KOPT-K1 (cell line): ENCODE measurements around the gene CHCHD4.

Experiments
- H3K27ac ChIP-seq: fragments of 200-600 bp; sonication (generic); 2 replicates; pipeline ENCODE4 v1.5.1; 2016; ENCODE audit warnings: antibody characterized with exemption, mild to moderate bottlenecking, low read depth, low read length; ENCODE audit not compliant: poor library complexity, severe bottlenecking
- H3K36me3 ChIP-seq: fragments of 200-600 bp; sonication (generic); 2 replicates; pipeline ENCODE4 v1.5.1; 2017; ENCODE audit warnings: antibody characterized with exemption, mild to moderate bottlenecking, low read length, moderate library complexity; ENCODE audit not compliant: insufficient read depth
- H3K9me3 ChIP-seq: fragments of 200-600 bp; sonication (generic); 2 replicates; pipeline ENCODE4 v1.5.1; 2017; ENCODE audit warnings: antibody characterized with exemption, low read length, mild to moderate bottlenecking; ENCODE audit not compliant: insufficient read depth, poor library complexity, severe bottlenecking

Gene CHCHD4

DNA sequence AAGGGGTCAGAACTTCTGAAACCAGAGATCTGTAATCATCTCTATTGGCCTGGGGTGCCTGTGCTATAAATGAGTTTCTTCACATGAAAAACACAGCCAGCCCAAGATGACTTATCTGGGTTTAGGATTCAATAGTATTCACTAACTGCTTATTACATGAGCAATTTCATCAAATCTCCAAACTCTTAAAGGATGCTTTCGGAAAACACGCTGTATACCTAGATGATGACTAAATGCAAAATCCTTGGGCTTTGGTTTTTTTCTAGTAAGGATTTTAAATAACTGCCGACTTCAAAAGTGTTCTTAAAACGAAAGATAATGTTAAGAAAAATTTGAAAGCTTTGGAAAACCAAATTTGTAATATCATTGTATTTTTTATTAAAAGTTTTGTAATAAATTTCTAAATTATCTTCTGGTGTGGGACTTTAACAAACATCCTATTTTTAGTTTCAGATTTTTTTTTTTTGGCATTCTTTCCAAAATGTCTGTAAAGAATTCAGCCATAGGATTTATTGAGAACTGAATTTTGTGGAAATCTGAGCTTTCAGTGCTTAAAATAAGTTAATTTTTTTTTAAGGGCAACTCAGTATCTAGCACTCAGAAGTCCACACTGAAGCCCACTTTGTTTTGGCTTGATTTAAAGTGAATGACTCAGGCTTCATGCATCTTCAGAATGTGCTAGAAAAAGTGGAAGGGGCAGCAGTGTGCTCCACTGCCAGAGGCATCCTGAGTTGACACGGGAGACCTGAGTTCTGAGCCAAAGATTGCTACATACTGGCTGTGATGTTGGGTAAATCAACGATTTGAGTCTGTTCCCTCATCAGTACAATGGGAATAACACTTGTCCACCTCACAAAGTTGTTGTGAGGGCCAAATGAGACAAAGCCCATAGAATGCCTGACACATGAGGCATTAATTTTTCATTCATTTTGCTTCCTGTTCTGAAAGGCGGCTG is 18.9 kb upstream of the CHCHD4 start:
- Histone ChIP-seq H3K36me3 (peaks cover 59% of the 10 kb centered on the region), H3K27ac (no peak overlapping the region), H3K9me3 (no peaks in the 10 kb centered on the region)

DNA sequence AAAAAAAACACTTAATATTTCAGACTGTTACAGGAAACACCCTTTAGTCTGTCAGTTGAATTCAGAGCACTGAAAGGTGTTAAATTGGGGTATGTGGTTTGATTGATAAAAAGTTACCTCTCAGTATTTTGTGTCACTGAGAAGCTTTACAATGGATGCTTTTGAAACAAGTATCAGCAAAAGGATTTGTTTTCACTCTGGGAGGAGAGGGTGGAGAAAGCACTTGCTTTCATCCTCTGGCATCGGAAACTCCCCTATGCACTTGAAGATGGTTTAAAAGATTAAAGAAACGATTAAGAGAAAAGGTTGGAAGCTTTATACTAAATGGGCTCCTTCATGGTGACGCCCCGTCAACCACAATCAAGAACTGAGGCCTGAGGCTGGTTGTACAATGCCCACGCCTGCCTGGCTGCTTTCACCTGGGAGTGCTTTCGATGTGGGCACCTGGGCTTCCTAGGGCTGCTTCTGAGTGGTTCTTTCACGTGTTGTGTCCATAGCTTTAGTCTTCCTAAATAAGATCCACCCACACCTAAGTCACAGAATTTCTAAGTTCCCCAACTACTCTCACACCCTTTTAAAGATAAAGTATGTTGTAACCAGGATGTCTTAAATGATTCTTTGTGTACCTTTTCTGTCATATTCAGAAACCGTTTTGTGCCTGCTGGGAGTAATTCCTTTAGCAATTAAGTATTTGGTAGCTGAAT is 18.0 kb upstream of the CHCHD4 start:
- Histone ChIP-seq H3K27ac (no peak overlapping the region), H3K36me3 (peaks cover 68% of the 10 kb centered on the region), H3K9me3 (no peaks in the 10 kb centered on the region)

DNA sequence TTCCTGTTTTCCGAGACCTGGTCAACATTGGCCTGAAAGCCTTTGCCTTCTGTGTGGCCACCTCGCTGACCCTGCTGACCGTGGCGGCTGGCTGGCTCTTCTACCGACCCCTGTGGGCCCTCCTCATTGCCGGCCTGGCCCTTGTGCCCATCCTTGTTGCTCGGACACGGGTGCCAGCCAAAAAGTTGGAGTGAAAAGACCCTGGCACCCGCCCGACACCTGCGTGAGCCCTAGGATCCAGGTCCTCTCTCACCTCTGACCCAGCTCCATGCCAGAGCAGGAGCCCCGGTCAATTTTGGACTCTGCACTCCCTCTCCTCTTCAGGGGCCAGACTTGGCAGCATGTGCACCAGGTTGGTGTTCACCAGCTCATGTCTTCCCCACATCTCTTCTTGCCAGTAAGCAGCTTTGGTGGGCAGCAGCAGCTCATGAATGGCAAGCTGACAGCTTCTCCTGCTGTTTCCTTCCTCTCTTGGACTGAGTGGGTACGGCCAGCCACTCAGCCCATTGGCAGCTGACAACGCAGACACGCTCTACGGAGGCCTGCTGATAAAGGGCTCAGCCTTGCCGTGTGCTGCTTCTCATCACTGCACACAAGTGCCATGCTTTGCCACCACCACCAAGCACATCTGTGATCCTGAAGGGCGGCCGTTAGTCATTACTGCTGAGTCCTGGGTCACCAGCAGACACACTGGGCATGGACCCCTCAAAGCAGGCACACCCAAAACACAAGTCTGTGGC is 17.1 kb upstream of the CHCHD4 start:
- Histone ChIP-seq H3K9me3 (no peaks in the 10 kb centered on the region), H3K27ac (no peak overlapping the region)

DNA sequence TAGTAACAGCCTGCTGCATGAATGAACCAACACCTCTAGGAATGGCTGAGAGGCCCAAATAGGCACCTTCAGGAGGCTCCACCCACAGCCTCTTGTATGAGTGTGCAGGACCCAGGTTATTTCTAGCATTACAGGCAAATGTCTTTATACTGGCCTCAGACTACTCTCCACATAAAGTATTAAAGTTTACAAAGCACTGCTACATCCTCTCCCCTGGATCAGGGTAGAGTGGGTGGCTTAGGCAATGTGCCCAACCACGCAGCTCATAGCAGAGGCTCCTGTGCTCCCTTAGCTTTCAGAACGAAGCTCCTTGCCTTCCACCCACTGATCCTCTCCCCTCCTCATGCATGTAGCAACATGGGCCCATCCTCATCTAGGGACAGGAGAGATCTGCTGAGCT is 16.5 kb upstream of the CHCHD4 start:
- Histone ChIP-seq H3K36me3 (peaks cover 71% of the 10 kb centered on the region), H3K9me3 (no peaks in the 10 kb centered on the region), H3K27ac (no peak overlapping the region)

More for the DNA sequence above, 17.1 kb upstream of the CHCHD4 start:
- peaks cover 70% of the 10 kb centered on the region for H3K36me3 ChIP-seq

DNA sequence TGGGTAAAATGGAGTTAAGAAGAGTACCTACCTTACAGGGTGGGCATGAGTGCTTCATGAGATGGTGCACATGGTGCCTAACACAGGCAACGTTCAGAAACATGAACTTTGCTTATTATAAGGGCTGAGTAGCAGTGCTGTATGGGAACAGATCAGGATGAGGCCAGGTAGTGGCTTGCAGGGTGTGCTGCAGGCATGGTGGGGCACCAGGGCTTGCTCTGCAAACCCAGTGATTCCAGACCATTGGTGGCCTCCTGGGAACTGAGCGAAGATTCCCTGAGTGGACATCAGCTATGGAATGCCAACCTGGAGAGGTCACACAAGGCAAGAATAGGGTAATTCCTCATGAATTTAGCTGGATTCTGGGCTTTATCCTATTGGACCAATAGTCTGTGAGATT is 16.0 kb upstream of the CHCHD4 start:
- no peak overlapping the region for H3K27ac ChIP-seq
- H3K9me3 ChIP-seq: no peaks in the 10 kb centered on the region
- peaks cover 71% of the 10 kb centered on the region for H3K36me3 ChIP-seq

DNA sequence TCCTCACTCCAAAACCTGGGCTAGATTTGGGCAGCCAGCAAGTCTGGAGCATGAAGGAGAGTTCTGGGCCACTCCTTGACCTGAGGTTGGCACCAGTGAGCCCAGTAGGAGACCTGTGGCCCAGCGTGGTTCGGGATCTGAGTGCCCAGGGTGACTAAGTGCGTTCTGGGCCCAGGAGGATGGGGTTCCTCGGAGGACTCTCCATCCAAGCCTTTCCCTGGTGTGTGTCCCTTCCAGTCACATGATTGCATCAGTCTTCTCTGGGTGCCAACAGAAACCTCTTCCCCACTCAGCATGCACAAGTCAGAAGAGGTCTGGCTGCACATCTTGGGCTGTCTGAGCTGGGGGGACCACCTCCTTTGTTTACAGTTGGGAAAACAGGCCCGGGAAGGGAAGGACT is 15.1 kb upstream of the CHCHD4 start:
- H3K27ac ChIP-seq: no peak overlapping the region
- peaks cover 74% of the 10 kb centered on the region for H3K36me3 ChIP-seq
- no peaks in the 10 kb centered on the region for H3K9me3 ChIP-seq

DNA sequence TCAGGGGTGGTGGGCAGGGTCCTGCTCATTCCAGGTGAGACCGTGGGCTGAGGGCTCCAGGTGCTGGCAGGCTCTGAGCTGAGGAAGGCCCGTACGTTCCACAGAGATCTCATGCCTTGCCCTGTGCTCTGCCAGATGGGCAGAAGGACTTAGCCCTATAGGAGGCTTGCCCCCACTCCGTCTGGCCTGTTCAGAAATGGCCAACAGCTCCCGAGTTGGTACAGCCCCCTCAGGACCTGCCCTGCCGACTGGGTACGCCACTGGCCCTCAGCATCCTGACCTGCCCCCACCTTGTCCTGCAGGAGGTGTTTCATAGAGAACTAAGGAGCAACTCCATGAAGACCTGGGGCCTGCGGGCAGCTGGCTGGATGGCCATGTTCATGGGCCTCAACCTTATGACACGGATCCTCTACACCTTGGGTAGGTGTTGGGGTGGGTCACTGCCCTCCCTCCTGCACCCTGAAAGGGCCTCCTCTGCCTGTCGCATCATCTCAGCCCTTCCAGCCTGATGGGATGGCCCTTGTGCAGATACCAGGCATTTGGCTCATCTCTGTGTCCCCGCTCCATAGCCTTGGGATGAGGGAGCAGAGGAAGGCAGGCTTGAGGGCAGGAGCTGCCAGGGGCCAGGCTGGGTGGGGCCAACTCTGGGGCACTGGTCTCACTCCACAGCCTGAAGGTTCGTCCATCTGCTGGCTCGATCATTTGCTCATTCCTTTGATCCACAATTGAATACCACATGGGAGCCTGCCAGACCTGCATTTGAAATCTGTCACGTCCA is 14.4 kb upstream of the CHCHD4 start:
- Histone ChIP-seq H3K27ac (no peak overlapping the region), H3K36me3 (peaks cover 81% of the 10 kb centered on the region), H3K9me3 (no peaks in the 10 kb centered on the region)

DNA sequence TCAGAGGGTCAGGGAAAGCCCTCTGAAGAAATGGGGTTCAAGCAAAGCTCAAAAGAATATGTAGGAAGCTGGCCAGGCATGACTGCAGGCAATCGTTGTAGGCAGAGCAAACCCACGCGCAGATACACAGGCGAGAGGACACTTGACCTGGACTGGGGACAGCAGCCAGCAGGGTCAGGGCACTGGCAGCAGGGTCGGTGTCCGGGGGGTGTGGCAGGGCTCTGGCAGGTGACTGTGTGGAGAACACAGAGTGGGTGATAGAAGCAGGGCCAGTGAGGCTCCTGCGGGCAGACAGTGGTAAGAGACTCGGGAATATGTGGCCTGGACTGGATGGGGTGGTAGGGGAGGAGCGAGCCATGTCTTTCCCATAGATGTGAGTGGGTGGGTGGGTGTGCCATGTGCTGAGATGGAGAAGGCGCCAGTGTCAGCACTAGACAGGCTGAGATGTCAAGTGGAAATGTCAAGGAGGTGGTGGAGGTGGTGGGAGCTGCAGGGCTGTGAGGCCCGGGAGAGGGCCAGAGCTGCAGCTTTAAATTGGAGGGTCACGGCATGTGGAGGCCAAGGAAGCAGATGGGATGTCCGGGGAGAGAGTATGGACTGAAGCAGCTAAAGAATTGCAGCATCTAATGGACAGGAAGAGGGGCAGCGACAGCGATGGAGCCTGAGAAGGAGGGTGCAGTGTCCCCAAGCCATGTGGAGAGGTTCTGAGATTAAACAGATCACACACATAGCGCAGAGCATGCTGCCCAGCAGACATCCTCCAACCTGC is 13.6 kb upstream of the CHCHD4 start:
- no peaks in the 10 kb centered on the region for H3K9me3 ChIP-seq
- H3K36me3 ChIP-seq: peaks cover 89% of the 10 kb centered on the region
- no peak overlapping the region for H3K27ac ChIP-seq

DNA sequence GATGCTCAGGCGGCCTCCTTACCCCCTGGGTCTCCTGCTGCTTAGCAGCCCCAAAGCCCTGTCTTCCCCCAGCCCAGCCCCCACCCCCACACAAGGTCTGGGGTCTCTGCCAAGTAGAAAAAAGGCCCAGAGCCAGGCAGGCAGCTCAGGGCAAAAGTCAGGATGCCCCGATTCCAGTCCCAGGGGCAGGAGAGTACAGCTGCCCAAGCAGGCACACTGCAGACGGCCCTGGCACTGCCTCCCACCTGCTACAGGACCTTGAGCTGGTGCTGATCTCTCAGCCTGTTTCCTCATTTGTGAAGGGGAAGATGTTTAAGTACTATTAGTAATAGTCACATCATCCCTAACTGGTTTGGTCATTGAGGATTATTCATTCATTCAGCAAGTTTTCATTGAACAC is 12.8 kb upstream of the CHCHD4 start:
- no peaks in the 10 kb centered on the region for H3K9me3 ChIP-seq
- no peak overlapping the region for H3K27ac ChIP-seq
- H3K36me3 ChIP-seq: peaks cover 97% of the 10 kb centered on the region

DNA sequence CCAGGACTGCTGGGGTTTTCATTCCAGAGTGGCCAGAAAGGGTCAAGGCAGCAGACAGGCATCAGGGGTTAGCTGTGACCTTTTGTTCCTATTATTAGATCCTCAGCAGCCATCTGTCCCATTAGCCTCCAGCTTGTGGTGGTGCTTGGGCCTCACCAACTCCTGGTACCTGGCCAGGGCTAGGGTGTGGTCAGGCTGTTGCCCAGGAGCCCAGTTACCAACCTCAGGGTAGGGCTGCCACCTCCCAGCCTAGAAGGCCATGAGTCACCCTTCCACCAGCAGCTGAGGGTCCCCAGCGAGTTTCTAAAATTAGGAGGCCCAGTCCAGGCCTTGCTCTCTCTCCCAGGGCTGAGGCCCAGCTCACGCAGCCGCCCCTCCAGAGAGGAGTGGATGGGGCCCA is 12.3 kb upstream of the CHCHD4 start:
- no peaks in the 10 kb centered on the region for H3K9me3 ChIP-seq
- H3K36me3 ChIP-seq: peaks cover 99% of the 10 kb centered on the region
- H3K27ac ChIP-seq: no peak overlapping the region

DNA sequence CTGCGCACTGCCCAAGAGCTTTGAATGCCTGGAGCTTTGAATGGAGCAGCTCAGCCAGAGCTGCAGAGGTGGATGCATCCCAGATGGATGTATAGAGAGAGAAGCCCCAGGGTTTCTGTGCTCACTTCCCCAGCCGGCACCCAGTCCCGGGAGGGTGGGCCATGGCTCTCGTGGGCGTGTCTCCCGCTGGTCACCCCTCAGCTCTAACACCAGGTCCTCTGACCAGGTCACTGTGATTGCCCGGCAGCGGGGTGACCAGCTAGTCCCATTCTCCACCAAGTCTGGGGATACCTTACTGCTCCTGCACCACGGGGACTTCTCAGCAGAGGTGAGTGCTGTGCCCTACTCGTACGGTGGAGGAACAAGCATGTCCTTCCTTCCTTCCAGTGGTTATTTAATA is 10.9 kb upstream of the CHCHD4 start:
- H3K36me3 ChIP-seq: peaks cover 99% of the 10 kb centered on the region
- H3K27ac ChIP-seq: no peak overlapping the region
- no peaks in the 10 kb centered on the region for H3K9me3 ChIP-seq

DNA sequence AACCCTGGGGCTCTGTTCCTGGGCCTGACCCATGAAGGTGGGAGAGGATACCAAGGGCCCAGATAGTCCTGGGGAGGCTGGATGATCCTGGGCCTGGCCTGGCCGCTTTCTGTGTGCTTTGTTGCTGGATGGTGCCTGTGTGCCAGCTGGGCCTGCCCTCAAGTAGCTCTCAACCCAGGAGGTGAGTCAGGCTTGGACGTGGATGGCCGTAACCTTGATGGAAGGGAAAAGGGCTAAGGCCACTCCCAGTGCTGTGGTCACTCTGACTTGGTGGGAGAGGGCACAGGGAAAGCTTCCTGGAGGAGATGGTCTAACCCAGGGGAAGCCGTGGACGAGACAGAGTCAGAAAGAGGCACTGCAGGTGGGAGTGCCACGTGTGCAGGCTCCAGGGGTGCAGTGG is 9.6 kb upstream of the CHCHD4 start:
- H3K36me3 ChIP-seq: peaks cover 100% of the 10 kb centered on the region
- no peak overlapping the region for H3K27ac ChIP-seq
- no peaks in the 10 kb centered on the region for H3K9me3 ChIP-seq

DNA sequence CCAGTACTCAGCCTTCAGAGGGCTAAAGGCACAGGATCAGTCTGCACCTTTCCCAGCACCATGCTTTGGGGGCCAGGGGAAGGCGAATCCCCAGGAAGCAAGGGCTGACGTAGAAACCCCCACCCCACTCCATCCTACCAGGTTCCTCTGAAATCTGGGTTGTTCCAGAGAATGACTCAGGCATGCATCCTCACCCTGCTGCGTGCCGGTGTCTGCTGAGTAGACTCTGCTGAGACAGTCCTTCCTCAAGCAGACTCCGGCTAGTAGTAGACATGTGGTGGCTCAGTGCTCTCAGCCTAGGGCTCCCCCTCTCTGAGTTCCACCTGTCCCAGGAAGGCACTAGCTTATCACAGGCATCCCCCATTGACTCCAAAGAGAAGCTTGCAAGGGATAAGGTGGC is 9.2 kb upstream of the CHCHD4 start:
- peaks cover 100% of the 10 kb centered on the region for H3K36me3 ChIP-seq
- no peak overlapping the region for H3K27ac ChIP-seq
- H3K9me3 ChIP-seq: no peaks in the 10 kb centered on the region

DNA sequence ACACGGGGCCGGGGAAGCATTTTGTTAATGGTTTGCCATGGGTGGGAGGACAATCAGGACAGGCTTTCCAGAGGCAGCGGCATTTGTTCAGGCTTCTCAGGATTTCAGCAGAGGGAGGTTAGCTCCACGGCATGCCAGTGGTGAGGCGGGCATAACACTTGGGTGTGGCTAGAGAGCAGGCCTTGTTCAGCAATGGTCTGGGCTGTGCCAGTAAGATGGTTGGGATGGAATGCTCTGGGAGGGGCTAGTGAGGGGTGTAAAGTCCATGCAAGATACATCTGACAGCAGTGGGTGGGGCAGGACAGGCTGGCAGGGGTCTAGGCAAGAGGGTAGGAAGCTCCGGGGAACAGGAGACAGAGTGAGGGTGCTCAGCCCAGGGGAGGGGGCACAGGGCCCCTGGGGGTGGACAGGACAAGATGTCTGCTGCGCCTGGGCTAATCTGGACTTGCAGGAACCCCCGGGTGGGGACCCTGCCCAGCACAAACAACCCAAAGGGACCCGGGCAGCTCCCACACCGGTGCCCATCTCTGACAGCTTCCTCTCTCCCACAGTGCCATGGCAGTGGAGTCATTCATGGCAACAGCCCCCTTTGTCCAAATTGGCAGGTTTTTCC is 8.6 kb upstream of the CHCHD4 start:
- Histone ChIP-seq H3K36me3 (peaks cover 100% of the 10 kb centered on the region), H3K9me3 (no peaks in the 10 kb centered on the region), H3K27ac (no peak overlapping the region)
